GM18505 (cell line): ENCODE measurements around the gene DNPEP.
"Not testable (repeated sequence)": the region's sequence is repeated elsewhere in the genome, so short reads cannot be mapped to it uniquely, and the experiment has no call there.

Experiments
- ATAC-seq: cut with Tn5 transposase; IDR thresholded peaks from one replicate; pipeline ENCODE4 v1.9.1; 2021; ENCODE audit not compliant: unreplicated experiment
- POLR2A ChIP-seq: IDR thresholded peaks from 4 replicates; pipeline ENCODE4 v1.6.1; 2011; ENCODE audit warnings: borderline replicate concordance; ENCODE audit not compliant: insufficient read depth, insufficient read length; ENCODE audit errors: extremely low read depth

The DNPEP gene

GRCh38 chr2:219415580-219416234, 28.0 kb upstream of the DNPEP start:
- no peak for TF ChIP-seq POLR2A
- ATAC-seq, result no peak

- no peak for ATAC-seq
- no peak for TF ChIP-seq POLR2A
Observed at GRCh38 chr2:219414857-219415256, 27.1 kb upstream of the DNPEP start.

- no peak for ATAC-seq
- TF ChIP-seq POLR2A, result no peak
Observed at GRCh38 chr2:219410390-219410789, 22.7 kb upstream of the DNPEP start.

- ATAC-seq, result no peak
Observed at GRCh38 chr2:219409619-219410018, 21.9 kb upstream of the DNPEP start.

GRCh38 chr2:219408631-219409030, 20.9 kb upstream of the DNPEP start:
- ATAC-seq, result no peak
- TF ChIP-seq POLR2A, result no peak

More at GRCh38 chr2:219409619-219410018, 21.9 kb upstream of the DNPEP start:
- TF ChIP-seq POLR2A, result no peak

GRCh38 chr2:219408204-219408603, 20.5 kb upstream of the DNPEP start:
- ATAC-seq, result no peak
- TF ChIP-seq POLR2A, result no peak

- not testable (repeated sequence) for ATAC-seq
Observed at GRCh38 chr2:219407343-219407742, 19.6 kb upstream of the DNPEP start.

GRCh38 chr2:219406861-219407230, 19.1 kb upstream of the DNPEP start:
- ATAC-seq, result no peak
- no peak for TF ChIP-seq POLR2A

GRCh38 chr2:219405958-219406860, 18.5 kb upstream of the DNPEP start:
- TF ChIP-seq POLR2A, result no peak
- no peak for ATAC-seq

GRCh38 chr2:219405451-219405850, 17.7 kb upstream of the DNPEP start:
- no peak for ATAC-seq
- no peak for TF ChIP-seq POLR2A

- no peak for TF ChIP-seq POLR2A
- ATAC-seq, result no peak
Observed at GRCh38 chr2:219404954-219405353, 17.2 kb upstream of the DNPEP start.

- ATAC-seq, result no peak
Observed at GRCh38 chr2:219404291-219404910, 16.7 kb upstream of the DNPEP start.

GRCh38 chr2:219403861-219404260, 16.1 kb upstream of the DNPEP start:
- TF ChIP-seq POLR2A, result no peak
- ATAC-seq, result no peak

More at GRCh38 chr2:219404291-219404910, 16.7 kb upstream of the DNPEP start:
- TF ChIP-seq POLR2A, result no peak

GRCh38 chr2:219402665-219403515, 15.2 kb upstream of the DNPEP start:
- TF ChIP-seq POLR2A, result no peak
- ATAC-seq, result peak; percentile 61

GRCh38 chr2:219401606-219402005, 13.9 kb upstream of the DNPEP start:
- no peak for ATAC-seq
- no peak for TF ChIP-seq POLR2A
